CD4-positive, alpha-beta memory T cell (primary cell): ENCODE measurements around the gene PPP2R3A. TPM values are rescaled to one million over a fixed set of nuclear protein-coding genes. Genes with fewer than 3 reads are reported as not detected.
"Not testable (repeated sequence)": the region's sequence is repeated elsewhere in the genome, so short reads cannot be mapped to it uniquely, and the experiment has no call there.

Source experiments
- CTCF ChIA-PET: fragments of 350-600 bp; sonication (Branson Sonifier 250); formaldehyde crosslinking; loops from one replicate; lab custom pipeline; 2021; ENCODE audit warnings: inconsistent platforms; ENCODE audit not compliant: partially characterized antibody; lab: Charles Lee
- POLR2A ChIA-PET: fragments of 350-600 bp; sonication (Branson Sonifier 250); formaldehyde crosslinking; loops from one replicate; lab custom pipeline; 2021; ENCODE audit not compliant: partially characterized antibody; lab: Charles Lee
- DNase-seq, 5 donors: peaks; one replicate each; pipeline versions ENCODE4 v3.0.0 to v3.0.0-alpha.2; 2020 to 2022; ENCODE audit warnings: mixed read lengths in 1 of 5
- H3K27ac ChIP-seq: one replicate; pipeline ENCODE4 v1.7.0; 2013; ENCODE audit warnings: low read depth, low read length
- H3K27me3 ChIP-seq: 2 replicates; pipeline ENCODE4 v1.7.0; 2013; ENCODE audit warnings: mild to moderate bottlenecking, low read length, moderate library complexity; ENCODE audit not compliant: insufficient read depth
- H3K36me3 ChIP-seq: 2 replicates; pipeline ENCODE4 v1.7.0; 2013; ENCODE audit warnings: mild to moderate bottlenecking, low read length, moderate library complexity; ENCODE audit not compliant: insufficient read depth
- H3K4me1 ChIP-seq: 2 replicates; pipeline ENCODE4 v1.7.0; 2013; ENCODE audit warnings: mild to moderate bottlenecking, low read length, moderate library complexity; ENCODE audit not compliant: insufficient read depth
- H3K4me3 ChIP-seq, 2 donors: one replicate each; pipeline ENCODE4 v1.7.0; 2013; ENCODE audit warnings: low read length in 2 of 2, mild to moderate bottlenecking in 1 of 2
- H3K9me3 ChIP-seq, 2 donors: one replicate each; pipeline ENCODE4 v1.7.0; 2013; ENCODE audit warnings: low read length in 2 of 2, control low read depth in 1 of 2; ENCODE audit not compliant: control insufficient read depth in 1 of 2
- H3K27ac Mint-ChIP-seq, 7 donors: one replicate each; pipeline ENCODE4 v1.8.0; 2020 to 2021; ENCODE audit warnings: mixed read lengths in 7 of 7, mild to moderate bottlenecking in 6 of 7, inconsistent platforms in 3 of 7, moderate library complexity in 3 of 7
- H3K27me3 Mint-ChIP-seq, 2 donors: one replicate each; pipeline ENCODE4 v1.8.0; 2020 to 2021; ENCODE audit warnings: mixed read lengths in 2 of 2
- H3K36me3 Mint-ChIP-seq, 2 donors: one replicate each; pipeline ENCODE4 v1.8.0; 2020 to 2021; ENCODE audit warnings: mixed read lengths in 2 of 2, inconsistent platforms in 1 of 2, mild to moderate bottlenecking in 1 of 2
- H3K4me1 Mint-ChIP-seq, 4 donors: one replicate each; pipeline ENCODE4 v1.8.0; 2020 to 2021; ENCODE audit warnings: mixed read lengths in 4 of 4, mild to moderate bottlenecking in 1 of 4
- H3K4me3 Mint-ChIP-seq, 8 donors: one replicate each; pipeline ENCODE4 v1.8.0; 2020 to 2021; ENCODE audit warnings: mixed read lengths in 8 of 8, mild to moderate bottlenecking in 7 of 8, moderate library complexity in 6 of 8, inconsistent platforms in 3 of 8
- H3K9me3 Mint-ChIP-seq, 8 donors: one replicate each; pipeline ENCODE4 v1.8.0; 2020 to 2021; ENCODE audit warnings: mixed read lengths in 8 of 8, mild to moderate bottlenecking in 5 of 8, inconsistent platforms in 3 of 8, moderate library complexity in 1 of 8
- intact Hi-C: fragments of 100-400 bp; cut with micrococcal nuclease; formaldehyde crosslinking; loops from one replicate; pipeline ENCODE4 v1.15.1; 2023
- polyA plus RNA-seq, 2 donors: library from polyadenylated mRNA; unstranded; fragments of 300-500 nt; fragmentation: Illumina TruSeq; gene quantifications; one replicate each; pipeline ENCODE4 v1.2.3, GENCODE V29; 2021
- total RNA-seq, 2 experiments: library from RNA; stranded (reverse); gene quantifications; one replicate each; pipeline ENCODE4 v1.2.3, GENCODE V29; 2021

Gene PPP2R3A
- total and polyA plus RNA-seq, 4 experiments from 2014 or later: 0.24 to 0.81 (median 0.25) TPM; not detected in 1

DNA sequence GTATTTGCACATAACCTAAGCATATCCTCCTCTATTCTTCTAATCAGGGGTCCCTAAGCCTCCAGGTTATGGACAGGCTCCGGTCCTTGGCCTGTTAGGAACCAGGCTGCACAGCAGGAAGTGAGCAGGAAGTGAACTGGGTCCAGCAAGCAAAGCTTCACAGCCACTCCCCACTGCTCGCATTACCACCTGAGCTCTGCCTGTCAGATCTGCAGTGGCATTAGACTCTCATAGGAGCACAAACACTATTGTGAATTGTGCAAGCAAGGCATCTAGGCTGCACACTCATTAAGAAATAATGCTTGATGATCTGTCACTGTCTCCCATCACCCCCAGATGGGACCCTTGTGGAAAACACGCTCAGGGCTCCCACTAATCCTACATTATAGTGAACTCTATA, 220.8 kb downstream of the PPP2R3A start:
- CTCF ChIA-PET: interaction anchor here (1.0 to 1.5 kb wide), 2 partner anchors 10 to 11 kb away, joined by 3 to 4 read pairs; partner anchors contain the start of gene MSL2
- POLR2A ChIA-PET: interaction anchor here (0.9 to 6.5 kb wide), 4 partner anchors 9 to 566 kb away, joined by 3 to 60 read pairs (median 4); partner anchors contain the start of genes MSL2, PCCB and STAG1

GRCh38 chr3:136186846-136187245, 221.3 kb downstream of the PPP2R3A start:
- CTCF ChIA-PET: interaction anchor here (1.0 to 1.5 kb wide), 2 partner anchors 9 to 11 kb away, joined by 3 to 4 read pairs; partner anchors contain the start of gene MSL2
- POLR2A ChIA-PET: interaction anchor here (0.9 to 6.5 kb wide), 4 partner anchors 9 to 565 kb away, joined by 3 to 60 read pairs (median 6); partner anchors contain the start of genes MSL2, PCCB and STAG1

More for the DNA sequence above, 220.8 kb downstream of the PPP2R3A start:
- no peak overlapping the region for H3K4me3 ChIP-seq
- H3K4me1 Mint-ChIP-seq: peaks cover 57 to 97% (median 77%) of the 10 kb centered on the region in 4 donors
- no peaks in the 10 kb centered on the region for H3K9me3 ChIP-seq
- H3K36me3 ChIP-seq: no peaks in the 10 kb centered on the region
- intact Hi-C loops: no loop called here
- H3K4me1 ChIP-seq: peaks cover 98% of the 10 kb centered on the region
- no peak overlapping the region for H3K27ac ChIP-seq
- H3K27me3 Mint-ChIP-seq: no peaks in the 10 kb centered on the region
- peaks cover 3 to 22% of the 10 kb centered on the region in 2 donors for H3K36me3 Mint-ChIP-seq
- peak overlapping the region in 5 of 7 donors; percentile 18 to 71 (median 56) for H3K27ac Mint-ChIP-seq
- no peak for DNase-seq
- no peaks in the 10 kb centered on the region for H3K27me3 ChIP-seq
- H3K4me3 Mint-ChIP-seq: peak overlapping the region; percentile 49 to 85 (median 73)
- H3K9me3 Mint-ChIP-seq: peaks cover 0 to 3% (median 0%) of the 10 kb centered on the region in 8 donors

DNA sequence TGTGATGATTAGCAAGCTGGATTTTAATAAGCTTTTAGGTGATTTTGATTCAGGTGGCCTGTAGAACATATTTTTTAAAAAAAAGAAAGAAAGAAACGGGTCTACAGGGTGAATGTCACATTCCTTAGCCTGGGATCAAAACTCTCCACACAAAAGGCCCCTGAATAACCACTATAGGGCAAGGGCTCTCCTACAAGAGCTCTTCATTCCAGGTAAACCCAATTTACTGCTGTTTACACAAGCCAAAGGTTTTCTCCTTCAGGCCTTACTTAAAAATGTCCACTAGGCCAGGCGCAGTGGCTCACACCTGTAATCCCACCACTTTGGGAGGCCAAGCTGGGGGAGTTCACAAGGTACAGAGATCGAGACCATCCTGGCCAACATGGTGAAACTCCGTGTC, 222.3 kb downstream of the PPP2R3A start:
- Mint-ChIP-seq H3K4me1 (peaks cover 53 to 99% (median 80%) of the 10 kb centered on the region in 4 donors), H3K36me3 (peaks cover 3 to 27% of the 10 kb centered on the region in 2 donors), H3K27ac (peak overlapping the region in 2 of 7 donors; percentile 30 to 35), H3K27me3 (no peaks in the 10 kb centered on the region), H3K9me3 (peaks cover 0 to 2% (median 0%) of the 10 kb centered on the region in 8 donors), H3K4me3 (peak overlapping the region in 7 of 8 donors; percentile 58 to 81 (median 76))
- Histone ChIP-seq H3K4me1 (peaks cover 100% of the 10 kb centered on the region), H3K9me3 (no peaks in the 10 kb centered on the region), H3K4me3 (no peak overlapping the region), H3K27me3 (no peaks in the 10 kb centered on the region), H3K27ac (no peak overlapping the region), H3K36me3 (no peaks in the 10 kb centered on the region)
- CTCF ChIA-PET: interaction anchor here (0.7 to 1.5 kb wide), 2 partner anchors 8 to 262 kb away, joined by 3 to 4 read pairs; partner anchors contain the start of gene MSL2
- DNase-seq: no peak
- POLR2A ChIA-PET: interaction anchor here (1.7 to 6.5 kb wide), 2 partner anchors 8 to 11 kb away, joined by 8 to 60 read pairs; partner anchors contain the start of gene MSL2
- intact Hi-C loops: no loop called here

More at GRCh38 chr3:136186846-136187245, 221.3 kb downstream of the PPP2R3A start:
- peak overlapping the region; percentile 5 to 77 (median 62) for H3K4me3 Mint-ChIP-seq
- no peaks in the 10 kb centered on the region for H3K27me3 ChIP-seq
- DNase-seq: no peak
- intact Hi-C loops: no loop called here
- H3K4me3 ChIP-seq: no peak overlapping the region
- peak overlapping the region in 4 of 7 donors; percentile 35 to 72 (median 42) for H3K27ac Mint-ChIP-seq
- no peaks in the 10 kb centered on the region for H3K36me3 ChIP-seq
- H3K9me3 ChIP-seq: no peaks in the 10 kb centered on the region
- H3K36me3 Mint-ChIP-seq: peaks cover 3 to 27% of the 10 kb centered on the region in 2 donors
- no peak overlapping the region for H3K27ac ChIP-seq
- peaks cover 100% of the 10 kb centered on the region for H3K4me1 ChIP-seq
- H3K4me1 Mint-ChIP-seq: peaks cover 61 to 99% (median 80%) of the 10 kb centered on the region in 4 donors
- no peaks in the 10 kb centered on the region for H3K27me3 Mint-ChIP-seq
- H3K9me3 Mint-ChIP-seq: peaks cover 0 to 3% (median 0%) of the 10 kb centered on the region in 8 donors

GRCh38 chr3:136189043-136189442, 223.5 kb downstream of the PPP2R3A start:
- Mint-ChIP-seq H3K27ac (peak overlapping the region; percentile 32 to 78 (median 52)), H3K4me1 (peaks cover 53 to 98% (median 77%) of the 10 kb centered on the region in 4 donors), H3K36me3 (peaks cover 3 to 35% of the 10 kb centered on the region in 2 donors), H3K4me3 (peak overlapping the region; percentile 51 to 100 (median 75)), H3K9me3 (no peaks in the 10 kb centered on the region), H3K27me3 (no peaks in the 10 kb centered on the region)
- ChIA-PET POLR2A (no interaction called here), CTCF (interaction anchor here (0.6 to 1.7 kb wide), 4 partner anchors 8 to 564 kb away, joined by 3 to 7 read pairs (median 4); partner anchors contain the start of gene STAG1)
- H3K27me3 ChIP-seq: no peaks in the 10 kb centered on the region
- no peak overlapping the region for H3K27ac ChIP-seq
- no peaks in the 10 kb centered on the region for H3K36me3 ChIP-seq
- H3K4me1 ChIP-seq: peaks cover 89% of the 10 kb centered on the region
- no peak for DNase-seq
- intact Hi-C loops: no loop called here
- no peaks in the 10 kb centered on the region for H3K9me3 ChIP-seq
- no peak overlapping the region for H3K4me3 ChIP-seq

GRCh38 chr3:136189859-136190617, 224.5 kb downstream of the PPP2R3A start:
- no peak for DNase-seq
- Histone ChIP-seq H3K36me3 (no peaks in the 10 kb centered on the region), H3K4me3 (no peak overlapping the region), H3K4me1 (peaks cover 79% of the 10 kb centered on the region), H3K27me3 (no peaks in the 10 kb centered on the region), H3K9me3 (no peaks in the 10 kb centered on the region), H3K27ac (no peak overlapping the region)
- ChIA-PET POLR2A (interaction anchor here (0.5 to 1.2 kb wide), 2 partner anchors 26 to 673 kb away, joined by 3 read pairs; no protein-coding TSS in a partner anchor), CTCF (interaction anchor here (1.0 to 1.7 kb wide), 3 partner anchors 9 to 563 kb away, joined by 3 to 7 read pairs (median 5); partner anchors contain the start of gene STAG1)
- intact Hi-C loops: loop anchor here (10.0 kb wide), 1 partner anchor 1995 kb away; the partner anchor contains the start of gene ARMC8
- peak overlapping the region; percentile 31 to 100 (median 98) for H3K4me3 Mint-ChIP-seq
- H3K4me1 Mint-ChIP-seq: peaks cover 52 to 97% (median 75%) of the 10 kb centered on the region in 4 donors
- H3K27ac Mint-ChIP-seq: peak overlapping the region in 6 of 7 donors; percentile 35 to 99 (median 62)
- H3K36me3 Mint-ChIP-seq: peaks cover 11 to 45% of the 10 kb centered on the region in 2 donors
- H3K27me3 Mint-ChIP-seq: peaks cover 0 to 4% of the 10 kb centered on the region in 2 donors
- peaks cover 0 to under 1% (median 0%) of the 10 kb centered on the region in 8 donors for H3K9me3 Mint-ChIP-seq

GRCh38 chr3:136192195-136192594, 226.7 kb downstream of the PPP2R3A start:
- peaks cover 12 to 55% of the 10 kb centered on the region in 2 donors for H3K36me3 Mint-ChIP-seq
- H3K9me3 Mint-ChIP-seq, H3K36me3 ChIP-seq, H3K9me3 ChIP-seq, H3K27me3 Mint-ChIP-seq, H3K27me3 ChIP-seq, DNase-seq: not testable (repeated sequence)
- CTCF ChIA-PET: interaction anchor here (0.9 to 6.3 kb wide), 3 partner anchors 9 to 560 kb away, joined by 3 to 76 read pairs (median 5); partner anchors contain the start of gene STAG1
- peaks cover 59% of the 10 kb centered on the region for H3K4me1 ChIP-seq
- H3K27ac ChIP-seq: peak overlapping the region; percentile 97
- peak overlapping the region; percentile 92 to 100 (median 98) for H3K27ac Mint-ChIP-seq
- intact Hi-C loops: loop anchor here (2.0 to 10.0 kb wide), 3 partner anchors 13 to 1993 kb away; partner anchors contain the start of gene ARMC8
- peak overlapping the region; percentile 71 to 98 for H3K4me3 ChIP-seq
- peak overlapping the region; percentile 94 to 100 (median 98) for H3K4me3 Mint-ChIP-seq
- POLR2A ChIA-PET: interaction anchor here (0.7 to 7.2 kb wide), 2 partner anchors 7 to 16 kb away, joined by 3 to 60 read pairs; no protein-coding TSS in a partner anchor
- peaks cover 40 to 91% (median 57%) of the 10 kb centered on the region in 4 donors for H3K4me1 Mint-ChIP-seq
